ENCODE results near the gene ZC3H7B. TPM values are rescaled to one million over a fixed set of nuclear protein-coding genes. Genes with fewer than 3 reads are reported as not detected.

ZC3H7B gene
- polyA plus RNA-seq, 1 donor (not counting 4 experiments of a cell fraction or from before 2014, with no cell fraction given): 24.2 TPM

GRCh38 chr22:41384128-41384527 is 82.8 kb downstream of the ZC3H7B start:
- no peaks in the 10 kb centered on the region for H3K9me1 ChIP-seq (ENCODE audit: control insufficient read depth, extremely low read depth, insufficient read depth, low read length)
- dilution Hi-C loops (cut with MboI; ENCODE audit: extremely low pct_ligation_motif_present, low sequenced_read_pairs): no loop called here
- FAIRE-seq (no peak), DNase-seq (ENCODE audit: low read depth, low spot score) (no peak)
- no peak overlapping the region for H3K4me3 ChIP-seq (ENCODE audit: control insufficient read depth in 2 of 3, extremely low read depth in 1 of 3, insufficient read depth in 2 of 3, low read depth in 1 of 3, low read length in 3 of 3)
- peaks cover 11% of the 10 kb centered on the region for H3K4me1 ChIP-seq (ENCODE audit: control insufficient read depth, extremely low read depth, insufficient read depth, low read length)
- H3K27me3 ChIP-seq (ENCODE audit: control insufficient read depth, extremely low read depth, insufficient read depth, low read length): no peaks in the 10 kb centered on the region
- H3K79me2 ChIP-seq (ENCODE audit: control insufficient read depth, insufficient read depth, low read length): no peaks in the 10 kb centered on the region
- H2AFZ ChIP-seq (ENCODE audit: control insufficient read depth, low read length): no peak overlapping the region
- H3K9ac ChIP-seq (ENCODE audit: control insufficient read depth, extremely low read depth, insufficient read depth, low read length): no peak overlapping the region
- no peaks in the 10 kb centered on the region for H3K9me3 ChIP-seq (ENCODE audit: control insufficient read depth, low read depth, low read length)
- no peak overlapping the region for H3K4me2 ChIP-seq (ENCODE audit: control insufficient read depth, extremely low read depth, insufficient read depth, low read depth, low read length)
- no peak for TF ChIP-seq EZH2 (IDR thresholded peaks at IDR 0.05; ENCODE audit: low read length)
- TF ChIP-seq CTCF (optimal IDR thresholded peaks at IDR 0.05 in 1 of 3, IDR thresholded peaks at IDR 0.05 in 1 of 3, conservative IDR thresholded peaks at IDR 0.05 in 1 of 3; ENCODE audit: extremely low read depth in 1 of 3, insufficient read depth in 2 of 3, low read length in 3 of 3): no peak
- H3K36me3 ChIP-seq (ENCODE audit: control insufficient read depth in 2 of 2, extremely low read depth in 1 of 2, insufficient read depth in 2 of 2, low read length in 2 of 2): peaks cover 5 to 8% of the 10 kb centered on the region in 2 experiments
- H3K27ac ChIP-seq (ENCODE audit: control insufficient read depth, insufficient read depth, low read length): no peak overlapping the region
- no peaks in the 10 kb centered on the region for H4K20me1 ChIP-seq (ENCODE audit: control insufficient read depth, extremely low read depth, insufficient read depth, low read length)

DNA sequence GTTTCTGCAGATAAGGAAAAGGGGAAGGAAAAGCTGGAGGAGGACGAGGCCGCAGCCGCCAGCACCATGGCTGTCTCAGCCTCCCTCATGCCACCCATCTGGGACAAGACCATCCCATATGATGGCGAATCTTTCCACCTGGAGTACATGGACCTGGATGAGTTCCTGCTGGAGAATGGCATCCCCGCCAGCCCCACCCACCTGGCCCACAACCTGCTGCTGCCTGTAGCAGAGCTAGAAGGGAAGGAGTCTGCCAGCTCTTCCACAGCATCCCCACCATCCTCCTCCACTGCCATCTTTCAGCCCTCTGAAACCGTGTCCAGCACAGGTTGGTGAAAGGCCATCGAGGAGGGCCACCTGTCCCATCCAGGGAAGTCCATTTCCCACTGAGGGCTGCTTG is 86.0 kb downstream of the ZC3H7B start:
- H3K9me1 ChIP-seq (ENCODE audit: control insufficient read depth, extremely low read depth, insufficient read depth, low read length): no peaks in the 10 kb centered on the region
- no peak overlapping the region for H2AFZ ChIP-seq (ENCODE audit: control insufficient read depth, low read length)
- no peak overlapping the region for H3K4me2 ChIP-seq (ENCODE audit: control insufficient read depth, extremely low read depth, insufficient read depth, low read depth, low read length)
- H3K27me3 ChIP-seq (ENCODE audit: control insufficient read depth, extremely low read depth, insufficient read depth, low read length): no peaks in the 10 kb centered on the region
- no peaks in the 10 kb centered on the region for H3K9me3 ChIP-seq (ENCODE audit: control insufficient read depth, low read depth, low read length)
- dilution Hi-C loops (cut with MboI; ENCODE audit: extremely low pct_ligation_motif_present, low sequenced_read_pairs): no loop called here
- H4K20me1 ChIP-seq (ENCODE audit: control insufficient read depth, extremely low read depth, insufficient read depth, low read length): no peaks in the 10 kb centered on the region
- TF ChIP-seq CTCF (optimal IDR thresholded peaks at IDR 0.05 in 1 of 3, IDR thresholded peaks at IDR 0.05 in 1 of 3, conservative IDR thresholded peaks at IDR 0.05 in 1 of 3; ENCODE audit: extremely low read depth in 1 of 3, insufficient read depth in 2 of 3, low read length in 3 of 3) (no peak), EZH2 (IDR thresholded peaks at IDR 0.05; ENCODE audit: low read length) (no peak)
- no peak overlapping the region for H3K9ac ChIP-seq (ENCODE audit: control insufficient read depth, extremely low read depth, insufficient read depth, low read length)
- no peak for FAIRE-seq
- DNase-seq (ENCODE audit: low read depth, low spot score): no peak
- H3K27ac ChIP-seq (ENCODE audit: control insufficient read depth, insufficient read depth, low read length): no peak overlapping the region
- no peaks in the 10 kb centered on the region for H3K79me2 ChIP-seq (ENCODE audit: control insufficient read depth, insufficient read depth, low read length)
- H3K4me1 ChIP-seq (ENCODE audit: control insufficient read depth, extremely low read depth, insufficient read depth, low read length): peaks cover 6% of the 10 kb centered on the region
- H3K4me3 ChIP-seq (ENCODE audit: control insufficient read depth in 2 of 3, extremely low read depth in 1 of 3, insufficient read depth in 2 of 3, low read depth in 1 of 3, low read length in 3 of 3): no peak overlapping the region
- H3K36me3 ChIP-seq (ENCODE audit: control insufficient read depth in 2 of 2, extremely low read depth in 1 of 2, insufficient read depth in 2 of 2, low read length in 2 of 2): peaks cover 5 to 8% of the 10 kb centered on the region in 2 experiments

All from keratinocyte (primary cell).